Activated T-helper 17 cell treated with anti-CD3 and anti-CD28 coated beads, Interleukin-2, amount 50 U/mL, for 72 hours (primary cell): ENCODE measurements around the gene ATP6V1C2. TPM values are rescaled to one million over a fixed set of nuclear protein-coding genes. Genes with fewer than 3 reads are reported as not detected.

Experiments used
- ATAC-seq: fragments of 150-1000 bp; cut with Tn5 transposase; replicated peaks from 2 replicates; pipeline ENCODE4 v1.10.0; 2021; ENCODE audit warnings: mild to moderate bottlenecking, moderate library complexity
- H3K27ac Mint-ChIP-seq: one replicate; pipeline ENCODE4 v1.8.0; 2022; ENCODE audit warnings: mixed read lengths
- H3K27me3 Mint-ChIP-seq: one replicate; pipeline ENCODE4 v1.8.0; 2022; ENCODE audit warnings: mixed read lengths
- H3K36me3 Mint-ChIP-seq: one replicate; pipeline ENCODE4 v1.8.0; 2022; ENCODE audit warnings: low read depth, mild to moderate bottlenecking, mixed read lengths
- H3K4me1 Mint-ChIP-seq: one replicate; pipeline ENCODE4 v1.8.0; 2022; ENCODE audit warnings: mixed read lengths
- H3K4me3 Mint-ChIP-seq: one replicate; pipeline ENCODE4 v1.8.0; 2022; ENCODE audit warnings: mild to moderate bottlenecking, mixed read lengths
- H3K9me3 Mint-ChIP-seq: one replicate; pipeline ENCODE4 v1.8.0; 2022; ENCODE audit warnings: mixed read lengths
- total RNA-seq, 2 donors: library from RNA; stranded (reverse); gene quantifications; one replicate each; pipeline ENCODE4 v1.2.3, GENCODE V29; 2022

The ATP6V1C2 gene
- total RNA-seq, 2 donors from 2014 or later, result not detected

GRCh38 chr2:10712185-10712809, 9.1 kb upstream of the ATP6V1C2 start:
- Mint-ChIP-seq H3K4me1 (peaks cover 15% of the 10 kb centered on the region), H3K36me3 (no peaks in the 10 kb centered on the region), H3K27me3 (peaks cover 29% of the 10 kb centered on the region), H3K4me3 (peak overlapping the region; percentile 3), H3K9me3 (no peaks in the 10 kb centered on the region), H3K27ac (peak overlapping the region; percentile 58)
- peak; percentile 54 for ATAC-seq

GRCh38 chr2:10716581-10716980, 4.8 kb upstream of the ATP6V1C2 start:
- peaks cover 5% of the 10 kb centered on the region for H3K4me1 Mint-ChIP-seq
- no peak overlapping the region for H3K4me3 Mint-ChIP-seq
- H3K27me3 Mint-ChIP-seq, result peaks cover 11% of the 10 kb centered on the region
- no peaks in the 10 kb centered on the region for H3K9me3 Mint-ChIP-seq
- H3K27ac Mint-ChIP-seq, result no peak overlapping the region
- ATAC-seq, result no peak
- H3K36me3 Mint-ChIP-seq, result no peaks in the 10 kb centered on the region

GRCh38 chr2:10717628-10718027, 3.8 kb upstream of the ATP6V1C2 start:
- ATAC-seq, result no peak
- Mint-ChIP-seq H3K27me3 (peaks cover 15% of the 10 kb centered on the region), H3K27ac (no peak overlapping the region)

GRCh38 chr2:10720306-10720705, 1.1 kb upstream of the ATP6V1C2 start:
- H3K4me3 Mint-ChIP-seq, result peak overlapping the region; percentile 50
- H3K27ac Mint-ChIP-seq, result no peak overlapping the region
- ATAC-seq, result no peak
- no peaks in the 10 kb centered on the region for H3K36me3 Mint-ChIP-seq
- H3K9me3 Mint-ChIP-seq, result no peaks in the 10 kb centered on the region
- peaks cover 24% of the 10 kb centered on the region for H3K27me3 Mint-ChIP-seq
- no peaks in the 10 kb centered on the region for H3K4me1 Mint-ChIP-seq

More at GRCh38 chr2:10717628-10718027, 3.8 kb upstream of the ATP6V1C2 start:
- H3K4me1 Mint-ChIP-seq, result no peaks in the 10 kb centered on the region
- H3K9me3 Mint-ChIP-seq, result no peaks in the 10 kb centered on the region
- no peak overlapping the region for H3K4me3 Mint-ChIP-seq
- H3K36me3 Mint-ChIP-seq, result no peaks in the 10 kb centered on the region

- peak overlapping the region; percentile 50 for H3K4me3 Mint-ChIP-seq
These were observed 459 bp upstream of the ATP6V1C2 start for GRCh38 chr2:10720947-10721395.

GRCh38 chr2:10722252-10722825, 909 bp downstream of the ATP6V1C2 start:
- no peaks in the 10 kb centered on the region for H3K9me3 Mint-ChIP-seq
- no peak for ATAC-seq
- no peak overlapping the region for H3K27ac Mint-ChIP-seq
- no peaks in the 10 kb centered on the region for H3K36me3 Mint-ChIP-seq
- peaks cover 28% of the 10 kb centered on the region for H3K27me3 Mint-ChIP-seq
- H3K4me1 Mint-ChIP-seq, result no peaks in the 10 kb centered on the region
- peak overlapping the region; percentile 1 for H3K4me3 Mint-ChIP-seq

More at GRCh38 chr2:10720947-10721395, 459 bp upstream of the ATP6V1C2 start:
- H3K4me1 Mint-ChIP-seq, result no peaks in the 10 kb centered on the region
- H3K9me3 Mint-ChIP-seq, result no peaks in the 10 kb centered on the region
- no peak overlapping the region for H3K27ac Mint-ChIP-seq
- H3K36me3 Mint-ChIP-seq, result no peaks in the 10 kb centered on the region
- H3K27me3 Mint-ChIP-seq, result peaks cover 24% of the 10 kb centered on the region
- no peak for ATAC-seq

- H3K27ac Mint-ChIP-seq, result no peak overlapping the region
- H3K36me3 Mint-ChIP-seq, result no peaks in the 10 kb centered on the region
- no peaks in the 10 kb centered on the region for H3K27me3 Mint-ChIP-seq
- ATAC-seq, result no peak
- H3K9me3 Mint-ChIP-seq, result no peaks in the 10 kb centered on the region
- no peak overlapping the region for H3K4me3 Mint-ChIP-seq
- no peaks in the 10 kb centered on the region for H3K4me1 Mint-ChIP-seq
These were observed 11.6 kb downstream of the ATP6V1C2 start for GRCh38 chr2:10732924-10733565.

- Mint-ChIP-seq H3K9me3 (no peaks in the 10 kb centered on the region), H3K4me1 (no peaks in the 10 kb centered on the region), H3K27me3 (no peaks in the 10 kb centered on the region)
These were observed 12.1 kb downstream of the ATP6V1C2 start for GRCh38 chr2:10733566-10733925.

GRCh38 chr2:10733980-10734379, 12.6 kb downstream of the ATP6V1C2 start:
- no peaks in the 10 kb centered on the region for H3K36me3 Mint-ChIP-seq
- no peak overlapping the region for H3K27ac Mint-ChIP-seq
- H3K9me3 Mint-ChIP-seq, result no peaks in the 10 kb centered on the region
- H3K4me1 Mint-ChIP-seq, result no peaks in the 10 kb centered on the region
- no peaks in the 10 kb centered on the region for H3K27me3 Mint-ChIP-seq
- no peak overlapping the region for H3K4me3 Mint-ChIP-seq
- ATAC-seq, result no peak

More at GRCh38 chr2:10733566-10733925, 12.1 kb downstream of the ATP6V1C2 start:
- ATAC-seq, result no peak
- no peaks in the 10 kb centered on the region for H3K36me3 Mint-ChIP-seq
- no peak overlapping the region for H3K4me3 Mint-ChIP-seq
- no peak overlapping the region for H3K27ac Mint-ChIP-seq

- H3K9me3 Mint-ChIP-seq, result no peaks in the 10 kb centered on the region
- H3K27ac Mint-ChIP-seq, result no peak overlapping the region
- no peaks in the 10 kb centered on the region for H3K27me3 Mint-ChIP-seq
- no peak for ATAC-seq
- no peak overlapping the region for H3K4me3 Mint-ChIP-seq
- no peaks in the 10 kb centered on the region for H3K4me1 Mint-ChIP-seq
- no peaks in the 10 kb centered on the region for H3K36me3 Mint-ChIP-seq
These were observed 16.8 kb downstream of the ATP6V1C2 start for GRCh38 chr2:10738192-10738591.

GRCh38 chr2:10740226-10740625, 18.8 kb downstream of the ATP6V1C2 start:
- Mint-ChIP-seq H3K9me3 (no peaks in the 10 kb centered on the region), H3K27me3 (no peaks in the 10 kb centered on the region), H3K4me1 (no peaks in the 10 kb centered on the region), H3K4me3 (no peak overlapping the region), H3K27ac (no peak overlapping the region), H3K36me3 (no peaks in the 10 kb centered on the region)
- ATAC-seq, result no peak

GRCh38 chr2:10741139-10741538, 19.7 kb downstream of the ATP6V1C2 start:
- no peaks in the 10 kb centered on the region for H3K36me3 Mint-ChIP-seq
- no peak for ATAC-seq
- no peak overlapping the region for H3K4me3 Mint-ChIP-seq
- H3K27ac Mint-ChIP-seq, result no peak overlapping the region
- H3K4me1 Mint-ChIP-seq, result peaks cover 6% of the 10 kb centered on the region
- H3K9me3 Mint-ChIP-seq, result no peaks in the 10 kb centered on the region
- H3K27me3 Mint-ChIP-seq, result no peaks in the 10 kb centered on the region

- Mint-ChIP-seq H3K27ac (no peak overlapping the region), H3K27me3 (no peaks in the 10 kb centered on the region), H3K9me3 (no peaks in the 10 kb centered on the region)
These were observed 21.2 kb downstream of the ATP6V1C2 start for GRCh38 chr2:10742666-10743065.

GRCh38 chr2:10750610-10751009, 29.2 kb downstream of the ATP6V1C2 start:
- ATAC-seq, result no peak
- Mint-ChIP-seq H3K9me3 (no peaks in the 10 kb centered on the region), H3K27ac (no peak overlapping the region), H3K4me3 (no peak overlapping the region), H3K4me1 (peaks cover 3% of the 10 kb centered on the region), H3K27me3 (no peaks in the 10 kb centered on the region), H3K36me3 (no peaks in the 10 kb centered on the region)

More at GRCh38 chr2:10742666-10743065, 21.2 kb downstream of the ATP6V1C2 start:
- Mint-ChIP-seq H3K36me3 (no peaks in the 10 kb centered on the region), H3K4me1 (peaks cover 6% of the 10 kb centered on the region), H3K4me3 (no peak overlapping the region)
- no peak for ATAC-seq

- H3K4me3 Mint-ChIP-seq, result no peak overlapping the region
- no peaks in the 10 kb centered on the region for H3K27me3 Mint-ChIP-seq
- no peaks in the 10 kb centered on the region for H3K4me1 Mint-ChIP-seq
- no peak overlapping the region for H3K27ac Mint-ChIP-seq
- H3K9me3 Mint-ChIP-seq, result no peaks in the 10 kb centered on the region
- no peaks in the 10 kb centered on the region for H3K36me3 Mint-ChIP-seq
- no peak for ATAC-seq
These were observed 30.8 kb downstream of the ATP6V1C2 start for GRCh38 chr2:10752236-10752635.
